IMR-90 (cell line): Measurements from ENCODE around the gene TRPM8. TPM values are rescaled to one million over a fixed set of nuclear protein-coding genes. Genes with fewer than 3 reads are reported as not detected.

Experiments used
- ATAC-seq: fragments of 200-7000 bp; cut with Tn5 transposase; 2 replicates; pipeline ENCODE4 v1.9.1; 2020; ENCODE audit warnings: low read depth, mild to moderate bottlenecking, moderate library complexity
- BruUV-seq: library from RNA; stranded (reverse); fragments of 400-500 nt; replicated peaks from 2 replicates; lab custom pipeline; 2021; lab: Mats Ljungman, UMichigan
- CTCF ChIA-PET: fragments of 300-600 bp; formaldehyde crosslinking; extraction: SDS; loops from one replicate; lab custom pipeline; 2021; ENCODE audit warnings: antibody characterized with exemption; lab: Yijun Ruan, JAX
- POLR2A ChIA-PET: fragments of 300-600 bp; sonication (Branson Sonifier 250); formaldehyde crosslinking; loops from one replicate; lab custom pipeline; 2022; ENCODE audit warnings: antibody characterized with exemption; ENCODE audit not compliant: unreplicated experiment; lab: Charles Lee
- DNase-seq: peaks from one replicate; pipeline ENCODE4 v3.0.0; 2013
- H2AFZ ChIP-seq: replicated peaks from 2 replicates; pipeline ENCODE3; 2013; ENCODE audit warnings: low read length, mild to moderate bottlenecking; ENCODE audit not compliant: poor library complexity
- H2AK5ac ChIP-seq: 2 replicates; pipeline ENCODE4 v1.6.1; 2013; ENCODE audit warnings: low read depth, low read length, inconsistent platforms
- H2AK9ac ChIP-seq: replicated peaks from 2 replicates; pipeline ENCODE3; 2013; ENCODE audit warnings: mild to moderate bottlenecking, low read depth, low read length, moderate library complexity; ENCODE audit not compliant: poor library complexity
- H2BK120ac ChIP-seq: 2 replicates; pipeline ENCODE4 v1.6.1; 2013; ENCODE audit warnings: low read depth, low read length, inconsistent platforms
- H2BK15ac ChIP-seq: 3 replicates; pipeline ENCODE4 v1.6.1; 2013; ENCODE audit warnings: low read depth, low read length, inconsistent platforms
- H2BK20ac ChIP-seq: 2 replicates; pipeline ENCODE4 v1.6.1; 2013; ENCODE audit warnings: low read depth, mild to moderate bottlenecking, inconsistent platforms, low read length, moderate library complexity
- H2BK5ac ChIP-seq: 2 replicates; pipeline ENCODE4 v1.6.1; 2013; ENCODE audit warnings: mild to moderate bottlenecking, low read depth, low read length, inconsistent platforms; ENCODE audit not compliant: poor library complexity, severe bottlenecking
- H3K14ac ChIP-seq: replicated peaks from 2 replicates; pipeline ENCODE4 v1.6.1; 2013; ENCODE audit warnings: low read depth, low read length, inconsistent platforms
- H3K18ac ChIP-seq: 2 replicates; pipeline ENCODE4 v1.6.1; 2013; ENCODE audit warnings: low read depth, low read length, control low read depth
- H3K23ac ChIP-seq: 2 replicates; pipeline ENCODE4 v1.6.1; 2013; ENCODE audit warnings: low read depth, low read length, inconsistent platforms
- H3K27ac ChIP-seq: 2 replicates; pipeline ENCODE4 v1.5.1; 2013; ENCODE audit warnings: mild to moderate bottlenecking, control low read depth, low read length; ENCODE audit not compliant: insufficient read depth
- H3K27me3 ChIP-seq: 2 replicates; pipeline ENCODE4 v1.6.1; 2013; ENCODE audit warnings: low read length; ENCODE audit not compliant: control insufficient read depth, insufficient read depth
- H3K36me3 ChIP-seq: 2 replicates; pipeline ENCODE4 v1.6.1; 2013; ENCODE audit warnings: low read length, mixed read lengths; ENCODE audit not compliant: control insufficient read depth, insufficient read depth
- H3K4ac ChIP-seq: 2 replicates; pipeline ENCODE4 v1.6.1; 2013; ENCODE audit warnings: low read depth, low read length, inconsistent platforms
- H3K4me1 ChIP-seq: 2 replicates; pipeline ENCODE4 v1.6.1; 2013; ENCODE audit warnings: low read length, mixed read lengths; ENCODE audit not compliant: control insufficient read depth, insufficient read depth
- H3K4me2 ChIP-seq: 2 replicates; pipeline ENCODE4 v1.6.1; 2013; ENCODE audit warnings: low read depth, mild to moderate bottlenecking, control low read depth, low read length, moderate library complexity
- H3K4me3 ChIP-seq: 2 replicates; pipeline ENCODE4 v1.5.1; 2013; ENCODE audit warnings: low read depth, mild to moderate bottlenecking, control low read depth, low read length, moderate library complexity; ENCODE audit not compliant: insufficient read depth
- H3K56ac ChIP-seq: 2 replicates; pipeline ENCODE4 v1.6.1; 2013; ENCODE audit warnings: low read length, inconsistent platforms; ENCODE audit not compliant: insufficient read depth; ENCODE audit errors: extremely low read depth
- H3K79me1 ChIP-seq, 2 experiments: 2 replicates each; pipeline ENCODE4 v1.6.1; 2013; ENCODE audit warnings: low read length in 2 of 2, inconsistent platforms in 1 of 2, low read depth in 1 of 2
- H3K9ac ChIP-seq: 2 replicates; pipeline ENCODE4 v1.6.1; 2013; ENCODE audit warnings: low read depth, low read length, control low read depth
- H3K9me1 ChIP-seq: 2 replicates; pipeline ENCODE4 v1.6.1; 2013; ENCODE audit warnings: low read length, inconsistent platforms; ENCODE audit not compliant: insufficient read depth
- H3K9me3 ChIP-seq: 2 replicates; pipeline ENCODE4 v1.6.1; 2013; ENCODE audit warnings: low read length; ENCODE audit not compliant: control insufficient read depth, insufficient read depth
- H4K20me1 ChIP-seq: 2 replicates; pipeline ENCODE4 v1.6.1; 2013; ENCODE audit warnings: low read length, inconsistent platforms; ENCODE audit not compliant: insufficient read depth
- H4K5ac ChIP-seq: 2 replicates; pipeline ENCODE4 v1.6.1; 2013; ENCODE audit warnings: mild to moderate bottlenecking, low read depth, low read length, control low read depth
- H4K8ac ChIP-seq, 2 experiments: 2 replicates each; pipeline ENCODE4 v1.6.1; 2013; ENCODE audit warnings: low read depth in 2 of 2, low read length in 2 of 2, control low read depth in 1 of 2, inconsistent platforms in 1 of 2
- H4K91ac ChIP-seq: 2 replicates; pipeline ENCODE4 v1.6.1; 2013; ENCODE audit warnings: low read depth, low read length, inconsistent platforms; ENCODE audit not compliant: insufficient read depth
- BHLHE40 ChIP-seq: fragments of 150-350 bp; IDR thresholded peaks from 2 replicates; pipeline ENCODE4 v1.6.1; 2016; ENCODE audit warnings: mild to moderate bottlenecking, low read depth, low read length
- CHD1 ChIP-seq: IDR thresholded peaks from 2 replicates; pipeline ENCODE4 v1.6.1; 2012; ENCODE audit warnings: low read depth, low read length, improper control_type of control experiment
- CTCF ChIP-seq: conservative IDR thresholded peaks from 2 replicates; pipeline ENCODE4 v1.5.1; 2012; ENCODE audit warnings: mild to moderate bottlenecking, low read depth, low read length, improper control_type of control experiment
- FOS ChIP-seq: fragments of 150-350 bp; IDR thresholded peaks from 2 replicates; pipeline ENCODE4 v1.6.1; 2016; ENCODE audit warnings: low read depth, low read length
- MAFK ChIP-seq: IDR thresholded peaks from 2 replicates; pipeline ENCODE4 v1.6.1; 2012; ENCODE audit warnings: low read depth, low read length, improper control_type of control experiment
- MAZ ChIP-seq: IDR thresholded peaks from 2 replicates; pipeline ENCODE4 v1.6.1; 2012; ENCODE audit warnings: low read depth, mild to moderate bottlenecking, low read length, improper control_type of control experiment, moderate library complexity, borderline replicate concordance
- NFE2L2 ChIP-seq: fragments of 150-350 bp; IDR thresholded peaks from 2 replicates; pipeline ENCODE4 v1.6.1; 2016; ENCODE audit warnings: low read depth, mild to moderate bottlenecking, low read length
- RAD21 ChIP-seq: IDR thresholded peaks from 2 replicates; pipeline ENCODE4 v1.6.1; 2012; ENCODE audit warnings: low read length, improper control_type of control experiment
- RCOR1 ChIP-seq: IDR thresholded peaks from 2 replicates; pipeline ENCODE4 v1.6.1; 2012; ENCODE audit warnings: mild to moderate bottlenecking, low read length, improper control_type of control experiment; ENCODE audit not compliant: insufficient replicate concordance
- RFX5 ChIP-seq: IDR thresholded peaks from 2 replicates; pipeline ENCODE4 v1.8.0; 2012; ENCODE audit warnings: low read depth, mild to moderate bottlenecking, low read length, moderate library complexity
- WGBS, 2 experiments: methylation state at CpG; one replicate each; pipeline versions ENCODE4 v1.1.5 to v1.1.7; 2013; ENCODE audit warnings: missing lambda C conversion rate in 2 of 2; ENCODE audit not compliant: insufficient read length in 1 of 2; ENCODE audit errors: extremely low coverage in 2 of 2; 5-methylcytosine and 5-hydroxymethylcytosine counted together
- dilution Hi-C: fragments of 300-500 bp; cut with HindIII; formaldehyde crosslinking; loops from one replicate; pipeline ENCODE4 v1.14.3; 2018; ENCODE audit warnings: low sequenced_read_pairs; ENCODE audit not compliant: unreplicated experiment
- in situ Hi-C: fragments of 300-500 bp; cut with MboI; formaldehyde crosslinking; loops from 3 replicates; pipeline ENCODE4 v1.14.3; 2019; ENCODE audit warnings: low sequenced_read_pairs, inconsistent platforms, mixed read lengths
- intact Hi-C: fragments of 100-400 bp; cut with micrococcal nuclease; formaldehyde crosslinking; loops from 2 replicates; pipeline ENCODE4 v1.10.0; 2022
- polyA plus RNA-seq, 3 experiments: library from polyadenylated mRNA; depleted of rRNA; stranded (reverse); fragments of >200 nt; gene quantifications; 2 replicates each; pipeline ENCODE4 v1.2.3, GENCODE V29; 2012; ENCODE audit warnings: low replicate concordance in 1 of 3
- total RNA-seq: library from RNA; depleted of rRNA; stranded (reverse); fragments of >200 nt; gene quantifications from 2 replicates; pipeline ENCODE4 v1.2.3, GENCODE V29; 2012

TRPM8 gene
- total and polyA plus RNA-seq, 2 of the 4 experiments (the other 2 are of a cell fraction) = not detected

DNA sequence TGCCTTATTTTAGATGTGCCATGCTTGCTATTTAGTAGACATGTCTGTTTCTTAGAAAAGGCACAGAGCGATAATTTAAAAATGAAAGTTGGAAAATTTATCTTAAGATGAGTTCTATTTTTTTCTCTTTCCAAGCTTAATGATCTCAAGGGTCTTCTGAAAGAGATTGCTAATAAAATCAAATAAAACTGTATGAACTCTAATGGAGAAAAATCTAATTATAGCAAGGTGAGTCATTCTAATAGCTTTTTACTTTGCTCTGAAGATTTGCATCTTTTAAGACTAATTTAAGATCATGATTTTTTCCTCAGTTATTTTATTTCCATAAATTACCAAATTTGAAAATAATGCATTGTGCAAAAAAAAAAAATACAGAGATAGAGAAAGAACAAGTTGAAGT, 97.3 kb downstream of the TRPM8 start:
- BruUV-seq = no TSS peak
- dilution Hi-C loops (no loop called here), in situ Hi-C loops (no loop called here), intact Hi-C loops (no loop called here)
- no CpG with 5 or more reads among the region's 1 CpG for whole genome bisulfite sequencing, 2 experiments
- no peak overlapping the region for H3K4ac ChIP-seq
- ChIA-PET POLR2A (no interaction called here), CTCF (interaction anchor here (0.8 kb wide), 1 partner anchor 1949 kb away, joined by 3 read pairs; no protein-coding TSS in a partner anchor)
- no peak overlapping the region for H2BK120ac ChIP-seq
- H3K4me3 ChIP-seq = no peak overlapping the region
- no peak overlapping the region for H2BK5ac ChIP-seq
- H3K9me3 ChIP-seq = no peaks in the 10 kb centered on the region
- H3K14ac ChIP-seq = no peak overlapping the region
- no peak overlapping the region for H2AK5ac ChIP-seq
- no peaks in the 10 kb centered on the region for H3K9me1 ChIP-seq
- no peaks in the 10 kb centered on the region for H3K36me3 ChIP-seq
- H3K18ac ChIP-seq = no peak overlapping the region
- H2BK15ac ChIP-seq = no peak overlapping the region
- no peaks in the 10 kb centered on the region for H3K4me1 ChIP-seq
- no peak overlapping the region for H2AK9ac ChIP-seq
- H3K27me3 ChIP-seq = peaks cover 9% of the 10 kb centered on the region; the same call in 1 of the 2 replicates
- H3K27ac ChIP-seq = no peak overlapping the region
- H3K23ac ChIP-seq = no peak overlapping the region
- H4K91ac ChIP-seq = no peak overlapping the region
- H3K56ac ChIP-seq = no peak overlapping the region
- no peaks in the 10 kb centered on the region for H3K79me1 ChIP-seq
- DNase-seq = no peak
- no peak overlapping the region for H3K9ac ChIP-seq
- TF ChIP-seq CHD1 (no peak), BHLHE40 (no peak), NFE2L2 (no peak), CTCF (no peak), MAFK (no peak), FOS (no peak), RCOR1 (no peak), RFX5 (no peak), MAZ (no peak), RAD21 (no peak)
- no peak overlapping the region for H4K8ac ChIP-seq
- H3K4me2 ChIP-seq = no peak overlapping the region
- no peaks in the 10 kb centered on the region for H4K20me1 ChIP-seq
- no peak overlapping the region for H2BK20ac ChIP-seq
- H2AFZ ChIP-seq = no peak overlapping the region
- ATAC-seq = no peak
- H4K5ac ChIP-seq = no peak overlapping the region
